HG03439 (cell line): ENCODE measurements around the gene WDR17.
"Not testable (repeated sequence)": the region's sequence is repeated elsewhere in the genome, so short reads cannot be mapped to it uniquely, and the experiment has no call there.

Experiments used
- ATAC-seq: cut with Tn5 transposase; IDR thresholded peaks from one replicate; pipeline ENCODE4 v1.9.1; 2021; ENCODE audit warnings: mild to moderate bottlenecking, moderate library complexity; ENCODE audit not compliant: unreplicated experiment

The WDR17 gene

DNA sequence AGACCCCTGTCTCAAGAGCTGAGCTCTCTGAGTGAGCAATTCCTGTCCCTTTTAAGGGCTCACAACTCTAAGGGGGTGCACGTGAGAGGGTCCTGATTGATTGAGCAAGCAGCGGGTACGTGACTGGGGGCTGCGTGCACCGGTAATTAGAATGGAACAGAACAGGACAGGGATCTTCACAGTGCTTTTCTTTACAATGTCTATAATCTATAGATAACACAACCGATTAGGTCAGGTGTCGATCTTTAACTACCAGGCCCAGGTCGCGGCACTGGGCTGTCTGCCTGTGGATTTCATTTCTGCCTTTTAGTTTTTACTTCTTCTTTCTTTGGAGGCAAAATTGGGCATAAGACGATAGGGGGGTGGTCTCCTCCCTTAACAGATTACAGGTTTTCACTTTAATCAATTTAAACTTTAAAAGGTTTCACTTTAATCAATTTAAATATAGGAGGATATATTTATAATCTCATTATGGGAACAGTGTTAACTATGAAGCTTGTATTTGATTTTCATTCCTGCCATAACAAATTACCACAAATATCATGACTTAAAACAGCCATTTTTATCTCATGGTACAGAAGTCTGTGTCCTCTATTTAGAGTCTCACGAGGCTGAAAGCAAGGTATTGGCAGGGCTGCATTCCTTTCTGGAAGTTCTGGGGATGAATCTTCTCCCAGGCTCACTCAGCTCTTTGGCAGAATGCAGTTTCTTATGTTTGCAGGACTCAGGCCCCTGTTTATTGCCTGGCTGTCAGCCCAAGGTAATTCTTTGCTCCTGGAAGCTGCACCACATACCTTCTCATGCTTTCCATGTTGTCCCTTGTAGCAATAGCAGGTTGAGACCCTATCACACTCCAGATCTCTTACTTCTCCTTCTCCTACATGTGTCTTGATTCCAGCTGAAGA is 124.5 kb downstream of the WDR17 start:
- ATAC-seq: no peak

DNA sequence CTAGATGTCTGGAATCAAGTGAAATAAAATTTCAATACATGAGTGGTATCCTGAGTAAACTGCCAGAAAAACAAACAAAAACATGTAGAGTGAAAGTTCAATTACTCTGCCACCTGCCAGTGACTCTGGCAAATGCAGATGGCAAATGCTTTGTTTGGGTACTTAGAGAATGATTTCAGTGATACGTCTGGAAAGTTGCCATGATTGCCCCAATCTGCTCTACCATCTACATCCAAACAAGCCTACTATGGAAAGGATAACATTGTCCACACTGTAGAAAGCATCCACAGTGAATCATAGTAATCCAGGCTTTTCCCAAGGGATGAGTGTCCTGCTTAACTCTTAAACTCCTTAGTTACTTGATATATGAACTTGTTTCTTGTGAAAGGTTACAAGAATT is 126.3 kb downstream of the WDR17 start:
- ATAC-seq: no peak

DNA sequence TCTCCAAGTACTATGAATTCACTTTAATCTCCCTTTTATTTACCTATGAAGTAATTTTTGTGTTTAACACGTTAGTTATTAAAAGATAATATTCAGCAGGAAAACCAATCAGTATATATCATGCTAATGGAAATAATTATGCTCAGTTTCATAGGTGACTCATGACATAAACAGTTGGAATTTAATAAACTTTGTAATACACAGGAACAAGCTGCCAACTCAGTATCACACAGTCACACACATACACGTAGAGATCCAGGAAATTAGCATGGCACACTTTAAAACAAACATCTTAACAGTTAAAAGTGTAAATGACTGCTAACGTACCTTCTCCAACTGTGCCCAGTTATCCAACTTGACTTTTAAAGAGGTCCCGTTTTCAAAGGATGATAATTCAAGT is 127.5 kb downstream of the WDR17 start:
- ATAC-seq: no peak

DNA sequence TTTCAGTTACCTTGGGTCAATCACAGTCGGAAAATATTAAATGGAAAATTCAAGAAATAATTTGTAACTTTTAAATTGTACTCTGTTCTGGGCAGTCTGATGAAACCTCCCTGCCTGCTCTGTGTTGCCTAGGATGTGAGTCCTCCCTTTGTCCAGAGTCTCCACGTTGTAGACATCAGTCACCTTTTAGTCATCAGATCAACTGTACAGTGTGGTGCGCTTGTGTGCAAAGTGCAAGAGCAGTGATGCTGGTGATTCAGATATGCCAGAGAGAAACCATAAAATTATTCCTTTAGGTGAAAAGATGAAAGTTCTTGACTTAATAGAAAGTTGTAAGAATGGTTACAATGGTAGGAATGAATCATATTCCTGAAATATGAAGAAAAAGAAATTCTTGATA is 128.3 kb downstream of the WDR17 start:
- ATAC-seq: no peak

DNA sequence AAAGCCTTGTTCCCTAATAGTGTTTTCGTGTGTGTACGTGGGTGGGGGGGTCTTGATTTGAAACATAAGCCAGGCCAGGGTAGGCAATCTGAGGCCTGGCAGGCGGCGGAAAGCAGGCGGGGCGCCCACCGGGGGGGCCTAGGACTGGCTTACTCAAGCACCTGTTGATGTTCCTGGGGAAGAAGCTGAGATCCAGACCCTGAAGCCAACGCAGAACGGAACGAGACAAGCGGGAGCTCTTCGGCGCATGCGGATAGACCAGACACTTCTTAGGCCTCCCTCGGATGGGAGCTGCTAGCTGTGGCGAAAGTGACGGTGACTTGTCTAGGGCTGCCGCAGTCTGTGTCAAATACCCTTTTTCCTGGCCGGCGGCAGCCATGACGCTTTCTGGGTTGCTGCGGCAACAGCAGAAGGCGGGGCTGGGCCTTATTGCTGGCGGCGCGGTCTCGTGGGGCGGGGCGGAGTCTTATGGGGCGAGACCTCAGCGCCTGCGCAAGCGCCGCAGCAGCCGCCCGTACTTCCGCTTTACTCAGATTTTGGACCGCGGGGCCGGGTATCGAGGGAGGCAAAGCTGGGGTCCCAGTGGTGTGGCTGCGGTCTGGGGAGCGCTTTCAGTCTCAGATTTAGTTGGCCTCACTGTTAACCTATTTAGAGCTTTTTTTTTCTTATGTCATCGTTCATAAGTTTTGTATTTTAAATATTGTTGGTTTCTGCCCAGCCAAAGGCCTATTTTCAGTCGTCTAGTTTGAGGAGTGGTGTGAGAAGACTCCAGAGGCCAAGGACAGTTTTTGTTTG is 129.7 kb downstream of the WDR17 start, which contains the start of gene SPATA4:
TSS of gene SPATA4 (minus strand) at position 402 of the 795 bp plus-strand sequence. CDS start at position 379, 23 bp downstream.
- ATAC-seq: peak; percentile 97

DNA sequence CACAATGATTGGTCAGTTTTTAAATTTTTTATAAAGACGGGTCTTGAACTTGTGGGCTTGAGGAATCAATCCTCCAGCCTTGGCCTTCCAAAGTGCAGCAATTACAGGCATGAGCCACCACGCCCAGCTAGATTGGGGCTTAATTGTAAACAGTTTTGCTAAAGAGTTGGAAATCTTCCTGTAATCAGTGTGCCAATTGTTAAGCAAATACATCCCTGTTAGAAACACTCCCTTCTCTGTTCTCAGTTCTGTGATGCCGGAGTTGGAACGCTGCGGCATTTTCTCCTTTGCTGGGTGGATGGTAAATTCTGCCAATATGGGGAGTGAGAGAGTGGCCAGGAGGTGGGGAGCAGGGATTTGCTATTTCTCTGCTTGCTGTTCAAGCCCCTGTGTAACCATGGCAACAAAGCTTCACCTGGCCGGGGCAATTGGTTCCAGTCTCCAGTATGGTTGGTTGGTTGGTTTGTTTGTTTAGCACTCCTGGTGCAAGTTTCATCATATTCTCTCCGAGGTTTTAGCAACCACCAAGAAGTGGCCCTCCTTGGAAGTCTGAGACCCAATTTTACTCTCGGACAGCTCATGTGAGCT is 132.8 kb downstream of the WDR17 start:
- ATAC-seq: no peak

DNA sequence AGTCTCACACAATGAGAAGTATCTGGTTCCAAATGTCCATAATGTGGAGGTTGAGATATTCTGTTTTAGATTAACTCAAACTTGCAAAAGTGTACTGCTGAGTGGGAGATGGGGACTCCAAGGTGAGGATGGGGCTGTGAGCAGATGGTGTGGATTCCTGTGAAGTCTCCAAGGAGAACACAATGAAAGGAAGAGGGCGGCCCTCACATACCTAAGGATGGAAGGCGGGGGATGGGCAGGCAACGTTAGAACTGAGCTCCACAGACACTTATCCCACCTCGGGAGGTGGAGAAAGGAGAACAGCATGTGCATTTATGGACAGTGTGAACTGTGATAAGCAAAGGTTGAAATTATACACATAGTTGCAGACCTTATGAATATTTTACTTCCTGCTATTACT is 139.7 kb downstream of the WDR17 start:
- no peak for ATAC-seq

DNA sequence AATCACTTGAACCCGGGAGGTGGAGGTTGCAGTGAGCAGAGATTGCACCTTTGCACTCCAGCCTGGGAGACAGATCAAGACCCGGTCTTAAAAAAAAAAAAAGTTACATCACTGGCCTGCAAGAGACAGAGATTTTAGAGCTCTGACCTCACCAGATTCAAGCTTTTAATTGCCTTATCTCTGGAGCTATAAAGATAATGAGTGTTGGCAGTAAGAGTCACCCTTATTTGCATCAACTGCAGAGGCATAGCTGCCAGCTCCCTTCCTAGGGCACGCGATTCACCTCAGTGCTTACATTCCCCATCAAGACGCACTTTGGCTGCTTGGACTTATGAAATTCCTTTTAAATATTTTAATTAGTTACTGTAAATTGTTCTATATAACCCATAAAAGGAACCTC is 142.2 kb downstream of the WDR17 start:
- ATAC-seq: no peak

DNA sequence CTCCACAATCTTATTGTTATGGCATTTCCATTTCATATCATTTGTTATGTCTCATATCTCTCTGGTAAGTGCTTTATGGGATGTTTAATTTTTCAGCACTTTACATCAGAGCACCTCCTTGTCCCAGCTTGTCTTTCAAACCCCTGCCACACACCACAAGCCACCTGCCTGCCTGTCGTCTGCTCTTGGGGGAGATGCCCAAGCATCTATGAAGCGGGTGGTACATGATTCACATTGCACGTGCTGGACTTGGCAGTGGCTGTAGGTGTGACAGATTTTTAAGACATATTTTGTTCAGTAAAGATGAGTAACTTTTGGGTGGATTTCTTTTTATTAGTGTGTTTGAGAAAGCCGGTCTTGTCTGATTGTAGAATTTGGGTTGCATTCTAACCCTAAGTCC is 143.9 kb downstream of the WDR17 start:
- no peak for ATAC-seq

DNA sequence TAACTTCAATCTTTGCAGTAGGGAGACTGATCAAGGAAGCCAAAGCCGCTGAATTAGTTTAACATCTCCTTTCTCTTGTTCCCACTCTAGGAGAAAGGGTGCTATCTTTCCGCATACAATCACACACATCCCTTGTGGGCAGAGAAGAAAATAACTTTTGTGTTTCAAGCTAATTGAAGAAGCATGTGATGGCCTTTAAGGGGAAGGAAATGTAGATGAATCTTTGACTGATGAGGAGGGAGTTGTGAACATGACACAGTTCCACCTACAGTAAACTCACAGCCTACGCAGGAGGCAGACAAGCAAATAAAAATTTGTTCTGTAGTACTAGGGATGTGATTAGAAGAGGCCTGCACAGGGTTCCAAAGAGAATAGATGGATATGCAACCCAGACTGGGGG is 144.5 kb downstream of the WDR17 start:
- no peak for ATAC-seq

DNA sequence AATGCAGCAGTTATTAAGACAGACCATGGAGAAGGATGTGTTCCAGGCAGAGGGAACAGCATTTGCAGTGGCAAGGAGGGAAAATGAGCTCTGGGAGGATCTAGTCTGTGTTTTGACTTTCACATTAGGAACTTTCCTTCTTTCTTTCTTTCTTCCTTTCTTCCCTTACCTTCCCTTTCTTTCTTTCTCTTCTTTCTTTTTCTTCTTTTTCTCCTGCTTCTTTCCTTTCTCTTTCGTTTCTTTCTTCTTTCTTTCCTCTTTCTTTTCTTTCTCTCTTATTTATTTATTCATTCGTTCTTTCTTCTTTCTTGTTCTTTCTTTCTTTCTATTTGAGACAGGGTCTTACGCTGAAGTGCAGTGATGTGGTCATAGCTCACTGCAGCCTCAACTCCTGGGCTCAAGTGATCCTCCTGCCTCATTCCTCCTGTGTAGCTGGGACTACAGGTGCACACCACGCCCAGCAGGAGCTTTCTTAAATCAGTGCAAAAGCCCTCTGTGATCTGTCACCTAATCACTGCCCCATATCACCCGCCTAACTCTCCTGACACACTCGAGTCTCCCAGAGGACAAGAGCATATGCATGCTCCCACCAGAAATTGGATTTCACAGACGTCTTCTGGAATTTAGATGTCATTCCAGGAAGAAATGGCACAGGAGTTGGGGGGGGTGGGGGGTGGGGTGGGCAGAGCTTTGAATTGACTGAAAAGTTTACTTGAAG is 145.1 kb downstream of the WDR17 start:
- no peak for ATAC-seq

DNA sequence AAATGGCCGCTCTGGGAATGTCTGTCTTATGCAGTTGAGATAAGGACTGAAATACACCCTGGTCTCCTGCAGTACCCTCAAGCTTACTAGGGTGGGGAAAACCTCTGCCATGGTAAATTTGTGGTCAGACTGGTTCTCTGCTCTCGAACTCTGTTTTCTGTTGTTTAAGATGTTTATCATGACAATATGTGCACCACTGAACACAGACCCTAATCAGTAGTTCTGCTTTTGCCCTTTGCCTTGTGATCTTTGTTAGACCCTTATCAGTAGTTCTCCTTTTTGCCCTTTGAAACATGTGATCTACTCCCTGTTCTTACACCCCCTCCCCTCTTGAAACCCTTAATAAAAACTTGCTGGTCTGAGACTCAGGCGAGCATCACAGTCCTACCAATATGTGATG is 146.7 kb downstream of the WDR17 start:
- ATAC-seq: not testable (repeated sequence)

DNA sequence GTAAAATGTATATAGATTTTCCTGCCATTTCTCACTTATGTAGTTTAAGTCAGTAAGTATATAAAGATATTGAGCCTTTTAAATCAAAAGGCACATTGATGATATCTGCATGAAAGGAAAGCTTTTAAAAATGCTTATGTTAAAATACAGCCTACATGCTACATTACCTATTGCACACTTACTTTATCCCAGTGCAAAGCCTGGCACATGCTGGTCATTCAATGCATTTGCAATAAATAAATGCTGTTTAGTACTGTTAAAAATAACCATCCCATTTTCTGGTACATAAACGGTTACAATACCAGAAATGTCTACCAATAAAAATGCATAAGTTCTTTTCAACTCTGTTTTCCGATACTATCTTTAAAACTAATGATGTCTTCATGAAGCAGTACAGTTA is 151.9 kb downstream of the WDR17 start:
- no peak for ATAC-seq

DNA sequence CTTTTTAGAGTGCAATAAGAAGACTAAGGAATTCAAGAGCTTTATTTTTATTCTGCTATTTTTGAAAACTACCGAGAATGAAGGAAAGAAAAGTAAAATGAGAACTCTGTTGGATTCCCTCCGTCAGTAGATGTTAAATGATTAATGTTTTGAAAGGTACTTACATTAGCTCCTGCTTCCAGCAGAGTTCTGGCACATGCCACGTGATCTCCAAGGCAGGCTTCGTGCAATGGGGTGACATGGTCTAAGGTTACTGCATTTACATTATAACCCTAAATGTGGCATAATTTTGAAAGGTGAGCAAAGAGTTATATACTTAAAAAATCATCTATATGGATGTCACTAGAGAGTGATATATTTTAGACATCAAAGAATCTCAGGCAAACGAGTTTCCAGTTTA is 156.5 kb downstream of the WDR17 start:
- no peak for ATAC-seq

DNA sequence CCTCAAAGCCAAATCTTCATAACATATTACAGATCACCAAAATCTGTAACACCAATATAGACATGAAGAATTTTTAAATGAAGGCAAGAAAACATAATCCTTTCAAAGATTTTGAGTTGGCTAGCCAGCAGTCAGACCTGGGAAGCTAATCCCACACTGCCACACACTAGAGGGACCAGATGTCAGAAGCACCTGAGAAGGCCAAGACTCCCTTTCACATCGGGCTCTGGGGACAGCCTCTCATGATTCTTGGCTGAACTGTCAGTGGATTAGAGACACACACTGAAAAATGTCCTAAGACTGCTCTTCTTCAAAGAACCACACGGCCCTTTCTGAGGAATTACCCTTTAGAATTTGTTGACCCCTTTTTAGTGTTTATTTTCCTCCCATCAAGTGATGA is 157.9 kb downstream of the WDR17 start:
- ATAC-seq: no peak

DNA sequence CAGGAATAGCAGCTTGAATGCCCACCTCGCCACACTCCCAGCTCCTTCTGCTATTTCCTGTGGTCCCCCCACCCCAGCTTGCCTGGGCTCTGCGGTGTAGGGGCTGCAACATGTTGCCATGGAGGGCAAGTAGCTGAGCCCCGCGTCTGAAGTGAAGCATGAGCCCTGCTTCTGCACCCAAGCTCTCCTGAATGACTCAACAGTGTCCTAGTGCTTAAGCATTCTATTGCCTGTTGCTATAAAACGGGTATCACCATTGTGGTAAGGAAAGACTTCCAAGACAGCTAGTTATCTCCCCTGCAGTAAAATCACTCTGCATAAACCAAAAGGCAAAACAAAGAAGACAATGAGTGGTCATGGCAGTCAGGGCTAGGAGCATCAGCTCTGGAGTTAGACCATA is 161.1 kb downstream of the WDR17 start:
- ATAC-seq: no peak

DNA sequence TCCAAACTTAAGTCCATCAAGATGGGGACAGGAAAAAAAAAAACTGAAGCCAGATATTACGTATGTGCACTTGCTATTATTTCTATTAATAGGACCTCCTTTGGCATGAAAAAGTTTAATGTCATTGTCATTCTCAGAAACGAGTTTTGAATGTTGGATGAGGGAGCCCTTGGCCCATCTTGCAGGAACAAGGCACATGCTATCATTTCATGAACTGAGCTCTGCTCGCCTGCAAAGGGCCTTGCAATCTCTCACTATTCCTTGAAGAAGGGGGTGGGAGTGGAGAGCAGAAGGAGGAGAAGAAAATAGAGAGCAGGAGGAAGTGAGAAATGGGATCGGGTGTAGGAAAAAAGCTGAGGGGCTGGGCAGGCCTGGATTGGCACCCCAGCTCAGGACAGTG is 164.0 kb downstream of the WDR17 start:
- no peak for ATAC-seq
